CD4-positive, alpha-beta T cell treated with Interleukin-15 for 4 hours (primary cell): ENCODE results near the gene RSPH10B.
A peak's percentile ranks its signal among the peaks of the same experiment; 100 is the strongest.
"Not testable (repeated sequence)": the region's sequence is repeated elsewhere in the genome, so short reads cannot be mapped to it uniquely, and the experiment has no call there.

Source experiments
- DNase-seq: peaks from one replicate; pipeline ENCODE4 v3.0.0-alpha.2; 2020; ENCODE audit warnings: low spot score

The RSPH10B gene

GRCh38 chr7:5926263-5926870, 44.1 kb downstream of the RSPH10B start:
- DNase-seq, result not testable (repeated sequence)

GRCh38 chr7:5924630-5925029, 45.9 kb downstream of the RSPH10B start:
- DNase-seq, result not testable (repeated sequence)

GRCh38 chr7:5924180-5924579, 46.3 kb downstream of the RSPH10B start:
- DNase-seq, result not testable (repeated sequence)

GRCh38 chr7:5916529-5916928, 54.0 kb downstream of the RSPH10B start:
- not testable (repeated sequence) for DNase-seq

GRCh38 chr7:5908835-5909234, 61.7 kb downstream of the RSPH10B start:
- DNase-seq, result not testable (repeated sequence)

- not testable (repeated sequence) for DNase-seq
Measured at GRCh38 chr7:5904726-5905125, 65.8 kb downstream of the RSPH10B start.

GRCh38 chr7:5903002-5903401, 67.5 kb downstream of the RSPH10B start:
- not testable (repeated sequence) for DNase-seq

- peak; percentile 72 for DNase-seq
Measured at GRCh38 chr7:5898480-5899224, 71.8 kb downstream of the RSPH10B start, which contains the start of gene CCZ1. CCZ1 (plus strand) TSS chr7:5898733; CDS start chr7:5898800, 67 bp downstream.

- DNase-seq, result not testable (repeated sequence)
Measured at GRCh38 chr7:5897369-5897919, 73.0 kb downstream of the RSPH10B start.

GRCh38 chr7:5892498-5892897, 78.0 kb downstream of the RSPH10B start:
- DNase-seq, result no peak

- not testable (repeated sequence) for DNase-seq
Measured at GRCh38 chr7:5890244-5890643, 80.2 kb downstream of the RSPH10B start.

GRCh38 chr7:5888021-5888420, 82.5 kb downstream of the RSPH10B start:
- not testable (repeated sequence) for DNase-seq

- DNase-seq, result not testable (repeated sequence)
Measured at GRCh38 chr7:5884431-5884830, 86.1 kb downstream of the RSPH10B start.

- DNase-seq, result not testable (repeated sequence)
Measured at GRCh38 chr7:5880106-5880505, 90.4 kb downstream of the RSPH10B start.

- not testable (repeated sequence) for DNase-seq
Measured at GRCh38 chr7:5879591-5879990, 90.9 kb downstream of the RSPH10B start.
